Psoas muscle (tissue), 8 donors: ENCODE results near the gene PDZD8. TPM values are rescaled to one million over a fixed set of nuclear protein-coding genes. Genes with fewer than 3 reads are reported as not detected.

Experiments used
- ATAC-seq, 4 donors: fragments of 200-7000 bp; cut with Tn5 transposase; one replicate each; pipeline ENCODE4 v1.9.1; 2020; ENCODE audit warnings: moderate library complexity in 3 of 4, mild to moderate bottlenecking in 2 of 4
- DNase-seq, 2 donors: peaks; one replicate each; pipeline ENCODE4 v3.0.0-alpha.2; 2020
- H3K27ac ChIP-seq: fragments of 200-600 bp; one replicate; pipeline ENCODE4 v1.8.0; 2022
- H3K27me3 ChIP-seq, 3 donors: fragments of 200-600 bp in 1 of 3; one replicate each; pipeline versions ENCODE4 v1.6.1 to v1.8.0; 2013 to 2022; ENCODE audit warnings: low read length in 2 of 3, mild to moderate bottlenecking in 2 of 3, moderate library complexity in 1 of 3; ENCODE audit not compliant: insufficient read depth in 3 of 3
- H3K36me3 ChIP-seq, 2 donors: fragments of 200-600 bp in 1 of 2; one replicate each; pipeline versions ENCODE4 v1.6.1 to v1.8.0; 2013 to 2022; ENCODE audit warnings: low read depth in 1 of 2, mild to moderate bottlenecking in 1 of 2, moderate library complexity in 1 of 2; ENCODE audit not compliant: insufficient read depth in 1 of 2
- H3K4me1 ChIP-seq: fragments of 200-600 bp; one replicate; pipeline ENCODE4 v1.8.0; 2022
- H3K4me3 ChIP-seq: fragments of 200-600 bp; one replicate; pipeline ENCODE4 v1.8.0; 2022; ENCODE audit warnings: mild to moderate bottlenecking
- H3K9me3 ChIP-seq: fragments of 200-600 bp; one replicate; pipeline ENCODE4 v1.8.0; 2022
- WGBS, 3 donors: extraction: QIAGEN DNeasy Blood & Tissue Kit; methylation state at CpG; one replicate each; pipeline versions ENCODE4 v1.1.6 to v1.1.7; 2013; 5-methylcytosine and 5-hydroxymethylcytosine counted together
- intact Hi-C, 2 donors: fragments of 100-400 bp; cut with DNase I; formaldehyde crosslinking; loops; one replicate each; pipeline versions ENCODE4 v1.11.0 to v1.14.2; 2022
- polyA plus RNA-seq, 3 donors: library from polyadenylated mRNA; stranded (reverse); fragments of 200-250 nt; gene quantifications; one replicate each; pipeline ENCODE4 v1.2.3, GENCODE V29; 2013
- total RNA-seq, 4 donors: library from RNA; stranded (reverse); fragmentation: NEBNext Ultra II Directional in 2 of 4; extraction: Animal tissue kit (Norgen Biotek cat#: 25700) in 2 of 4; gene quantifications; one replicate each; pipeline versions ENCODE4 v1.2.1 to v1.2.4, GENCODE V29; 2021 to 2023
- TF ChIP-seq, protein P1 (sequence below): fragments of 200-600 bp; IDR thresholded peaks from one replicate; pipeline ENCODE4 v1.8.0; 2022; ENCODE audit warnings: antibody characterized with exemption
- donor health status: healthy with polysubstance abuse.
- donor health status: DM: no; HTN: no; CAD: no; lungs with moderate emphysema.
- donor health status: Bipolar disorder and iron deficiency.
- donor health status: healthy.
- donor health status: DM: yes; HTN: yes; CAD: no.
- donor health status: DM: no; HTN: no; CAD: no.
- donor health status: DM: no; HTN: no; CAD: no.
- donor health status: DM: yes; HTN: yes; CAD: no.

The PDZD8 gene
- total and polyA plus RNA-seq, 7 donors = 3.3 to 20.3 (median 19.1) TPM

DNA sequence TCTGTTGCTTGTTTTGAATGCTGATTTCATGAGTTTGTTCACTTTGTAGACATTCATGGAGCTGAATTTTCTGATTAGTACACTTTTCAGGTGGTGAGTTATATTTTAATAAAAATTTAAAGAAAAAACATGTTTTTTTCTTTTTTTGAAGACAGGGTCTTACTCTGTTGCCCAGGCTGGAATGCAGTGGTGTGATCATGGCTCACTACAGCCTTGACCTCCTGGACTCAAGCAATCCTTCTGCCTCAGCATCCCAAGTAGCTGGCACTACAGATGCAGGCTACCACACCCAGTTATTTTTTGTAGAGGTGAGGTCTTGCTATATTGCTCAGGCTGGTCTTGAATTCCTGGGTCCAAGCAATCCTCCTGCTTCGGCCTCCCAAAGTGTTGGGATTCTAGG, 23.7 kb downstream of the PDZD8 start:
- H3K4me1 ChIP-seq = peaks cover 10% of the 10 kb centered on the region
- H3K27me3 ChIP-seq = no peaks in the 10 kb centered on the region
- no peaks in the 10 kb centered on the region for H3K9me3 ChIP-seq
- H3K4me3 ChIP-seq = no peak overlapping the region
- intact Hi-C loops = no loop called here
- TF ChIP-seq, protein P1, sequence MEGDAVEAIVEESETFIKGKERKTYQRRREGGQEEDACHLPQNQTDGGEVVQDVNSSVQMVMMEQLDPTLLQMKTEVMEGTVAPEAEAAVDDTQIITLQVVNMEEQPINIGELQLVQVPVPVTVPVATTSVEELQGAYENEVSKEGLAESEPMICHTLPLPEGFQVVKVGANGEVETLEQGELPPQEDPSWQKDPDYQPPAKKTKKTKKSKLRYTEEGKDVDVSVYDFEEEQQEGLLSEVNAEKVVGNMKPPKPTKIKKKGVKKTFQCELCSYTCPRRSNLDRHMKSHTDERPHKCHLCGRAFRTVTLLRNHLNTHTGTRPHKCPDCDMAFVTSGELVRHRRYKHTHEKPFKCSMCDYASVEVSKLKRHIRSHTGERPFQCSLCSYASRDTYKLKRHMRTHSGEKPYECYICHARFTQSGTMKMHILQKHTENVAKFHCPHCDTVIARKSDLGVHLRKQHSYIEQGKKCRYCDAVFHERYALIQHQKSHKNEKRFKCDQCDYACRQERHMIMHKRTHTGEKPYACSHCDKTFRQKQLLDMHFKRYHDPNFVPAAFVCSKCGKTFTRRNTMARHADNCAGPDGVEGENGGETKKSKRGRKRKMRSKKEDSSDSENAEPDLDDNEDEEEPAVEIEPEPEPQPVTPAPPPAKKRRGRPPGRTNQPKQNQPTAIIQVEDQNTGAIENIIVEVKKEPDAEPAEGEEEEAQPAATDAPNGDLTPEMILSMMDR = no peak
- ATAC-seq (no peak), DNase-seq (no peak)
- H3K36me3 ChIP-seq = no peaks in the 10 kb centered on the region
- 96 to 100% (median 97%) methylated on average over 1 of the region's 1 CpG for WGBS, 3 donors
- H3K27ac ChIP-seq = no peak overlapping the region

DNA sequence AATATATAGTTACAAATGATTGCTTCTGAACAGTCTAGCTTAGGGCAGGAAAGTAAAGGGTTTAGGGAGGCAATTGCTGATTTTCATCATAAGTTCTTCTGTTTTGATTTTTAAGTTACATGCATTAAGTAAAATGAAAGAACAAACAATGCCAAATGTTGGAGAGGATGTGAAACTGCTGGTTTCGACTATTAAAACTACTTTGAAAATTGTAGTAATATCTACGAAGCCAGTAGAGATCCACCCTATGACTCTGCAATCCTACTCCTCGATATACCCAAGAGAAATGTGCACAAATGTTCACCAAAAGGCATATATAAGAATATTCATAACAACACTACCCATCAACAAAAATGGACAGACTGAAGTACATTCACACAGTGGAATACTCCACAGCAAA, 24.3 kb downstream of the PDZD8 start:
- Histone ChIP-seq H3K4me3 (no peak overlapping the region), H3K27me3 (no peaks in the 10 kb centered on the region), H3K4me1 (peaks cover 10% of the 10 kb centered on the region), H3K9me3 (no peaks in the 10 kb centered on the region), H3K27ac (no peak overlapping the region), H3K36me3 (no peaks in the 10 kb centered on the region)
- DNase-seq (no peak), ATAC-seq (no peak)
- intact Hi-C loops = no loop called here
- WGBS, 3 donors = 82 to 87% (median 86%) methylated on average over 3 of the region's 3 CpGs
- TF ChIP-seq, protein P1 = no peak

DNA sequence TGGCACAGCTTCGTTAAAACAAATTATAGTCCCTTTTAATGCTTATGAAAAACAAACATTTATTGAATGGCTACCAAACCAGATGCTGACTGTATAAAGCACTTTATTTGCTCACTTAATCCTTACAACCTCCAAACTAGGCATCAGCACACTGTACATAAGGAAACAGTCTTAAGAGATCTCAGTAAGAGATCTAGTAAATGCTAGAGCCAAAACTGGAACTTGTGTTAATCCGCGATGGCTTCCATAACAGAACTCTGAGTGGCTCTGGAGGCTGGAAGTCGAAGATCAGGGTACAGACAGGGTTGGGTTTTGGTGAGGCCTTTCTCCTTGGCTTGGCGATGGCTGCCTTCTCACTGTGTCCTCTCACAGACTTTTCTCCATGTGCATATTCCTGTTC, 27.0 kb downstream of the PDZD8 start:
- Histone ChIP-seq H3K36me3 (no peaks in the 10 kb centered on the region), H3K4me3 (no peak overlapping the region), H3K4me1 (no peaks in the 10 kb centered on the region), H3K27ac (no peak overlapping the region), H3K27me3 (no peaks in the 10 kb centered on the region), H3K9me3 (no peaks in the 10 kb centered on the region)
- WGBS, 3 donors = 81 to 93% (median 87%) methylated on average over 5 of the region's 5 CpGs
- DNase-seq = no peak
- intact Hi-C loops = no loop called here
- TF ChIP-seq, protein P1 = no peak
- ATAC-seq = no peak

DNA sequence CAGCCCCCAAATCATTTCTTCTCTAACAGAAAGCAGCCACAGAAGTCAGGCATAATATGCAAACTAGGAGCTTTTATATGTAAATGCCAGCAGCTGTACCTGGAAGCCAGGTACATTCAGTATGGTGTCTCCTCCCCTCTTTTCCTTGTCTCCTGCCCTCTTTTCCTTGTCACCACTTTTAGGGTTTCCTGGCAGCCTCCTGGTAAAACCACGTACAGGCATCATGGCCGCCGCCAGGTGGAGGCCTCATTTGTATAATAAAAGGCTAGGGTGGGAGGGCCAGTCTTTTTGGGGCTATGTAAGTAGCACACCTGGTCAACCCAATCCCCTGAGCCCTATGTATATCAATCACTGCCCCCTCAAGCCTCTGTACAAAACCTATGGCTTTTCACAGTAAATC, 28.7 kb downstream of the PDZD8 start:
- TF ChIP-seq, protein P1 = no peak
- no peak for DNase-seq
- Histone ChIP-seq H3K4me3 (no peak overlapping the region), H3K9me3 (no peaks in the 10 kb centered on the region), H3K27ac (no peak overlapping the region), H3K4me1 (no peaks in the 10 kb centered on the region), H3K36me3 (no peaks in the 10 kb centered on the region), H3K27me3 (no peaks in the 10 kb centered on the region)
- intact Hi-C loops = no loop called here
- no peak for ATAC-seq
- WGBS, 3 donors = 95 to 100% (median 96%) methylated on average over 3 of the region's 3 CpGs

DNA sequence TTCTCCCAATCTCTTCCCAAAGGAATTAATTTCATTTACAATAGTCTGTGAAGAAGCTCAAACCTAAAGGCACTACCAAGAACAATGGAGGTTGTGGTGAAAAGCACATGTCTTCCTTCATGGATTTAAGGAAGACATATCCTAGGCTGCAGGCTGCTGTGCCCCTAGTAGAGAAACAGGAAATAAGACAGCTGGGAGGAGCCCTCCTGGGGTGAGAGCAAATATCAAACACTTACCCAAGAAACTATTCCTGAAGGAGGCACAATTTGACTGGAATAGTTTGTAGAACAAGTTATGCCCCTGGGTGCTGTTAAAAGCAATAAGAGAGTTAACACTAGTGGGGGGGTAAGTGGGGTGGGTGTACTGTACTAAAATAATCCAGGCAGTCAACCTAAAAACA, 30.1 kb downstream of the PDZD8 start:
- Histone ChIP-seq H3K27me3 (no peaks in the 10 kb centered on the region), H3K27ac (no peak overlapping the region), H3K9me3 (no peaks in the 10 kb centered on the region), H3K4me1 (no peaks in the 10 kb centered on the region), H3K4me3 (no peak overlapping the region), H3K36me3 (peaks cover 2 to 7% of the 10 kb centered on the region in 2 donors)
- no peak for DNase-seq
- TF ChIP-seq, protein P1 = no peak
- no peak for ATAC-seq
- intact Hi-C loops = no loop called here
